GM10266 (cell line): ENCODE data around the gene COPS9.

ENCODE experiments used
- DNase-seq: peaks from one replicate; pipeline ENCODE4 v3.0.0; 2012; ENCODE audit errors: extremely low spot score
- TF ChIP-seq, protein P1 (sequence below): IDR thresholded peaks from 2 replicates; pipeline ENCODE4 v1.5.1; 2012; ENCODE audit warnings: mild to moderate bottlenecking, low read depth; ENCODE audit not compliant: control insufficient read depth, insufficient read depth; ENCODE audit errors: missing control alignments

Gene COPS9

DNA sequence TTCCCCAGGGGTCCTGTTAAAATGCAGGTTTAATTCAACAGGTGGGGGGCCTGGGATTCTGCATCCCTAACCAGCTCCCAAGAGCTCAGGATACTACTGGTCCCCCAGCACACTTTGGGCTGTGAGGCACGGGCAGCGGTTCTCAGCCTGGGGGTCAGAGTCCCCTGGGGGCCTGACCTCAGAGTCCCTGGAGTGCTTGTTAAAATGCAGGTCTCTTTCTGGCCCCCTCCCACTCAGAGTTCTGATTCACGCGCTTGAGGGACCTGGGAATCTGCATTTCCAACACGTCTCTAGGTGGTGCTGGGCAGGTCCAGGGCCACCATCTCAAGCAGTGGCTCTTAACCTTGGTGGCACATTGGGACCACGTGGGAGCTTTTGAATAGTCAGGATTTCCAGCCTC is 7.2 kb upstream of the COPS9 start:
- TF ChIP-seq, protein P1, sequence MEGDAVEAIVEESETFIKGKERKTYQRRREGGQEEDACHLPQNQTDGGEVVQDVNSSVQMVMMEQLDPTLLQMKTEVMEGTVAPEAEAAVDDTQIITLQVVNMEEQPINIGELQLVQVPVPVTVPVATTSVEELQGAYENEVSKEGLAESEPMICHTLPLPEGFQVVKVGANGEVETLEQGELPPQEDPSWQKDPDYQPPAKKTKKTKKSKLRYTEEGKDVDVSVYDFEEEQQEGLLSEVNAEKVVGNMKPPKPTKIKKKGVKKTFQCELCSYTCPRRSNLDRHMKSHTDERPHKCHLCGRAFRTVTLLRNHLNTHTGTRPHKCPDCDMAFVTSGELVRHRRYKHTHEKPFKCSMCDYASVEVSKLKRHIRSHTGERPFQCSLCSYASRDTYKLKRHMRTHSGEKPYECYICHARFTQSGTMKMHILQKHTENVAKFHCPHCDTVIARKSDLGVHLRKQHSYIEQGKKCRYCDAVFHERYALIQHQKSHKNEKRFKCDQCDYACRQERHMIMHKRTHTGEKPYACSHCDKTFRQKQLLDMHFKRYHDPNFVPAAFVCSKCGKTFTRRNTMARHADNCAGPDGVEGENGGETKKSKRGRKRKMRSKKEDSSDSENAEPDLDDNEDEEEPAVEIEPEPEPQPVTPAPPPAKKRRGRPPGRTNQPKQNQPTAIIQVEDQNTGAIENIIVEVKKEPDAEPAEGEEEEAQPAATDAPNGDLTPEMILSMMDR = no peak
- DNase-seq = no peak

DNA sequence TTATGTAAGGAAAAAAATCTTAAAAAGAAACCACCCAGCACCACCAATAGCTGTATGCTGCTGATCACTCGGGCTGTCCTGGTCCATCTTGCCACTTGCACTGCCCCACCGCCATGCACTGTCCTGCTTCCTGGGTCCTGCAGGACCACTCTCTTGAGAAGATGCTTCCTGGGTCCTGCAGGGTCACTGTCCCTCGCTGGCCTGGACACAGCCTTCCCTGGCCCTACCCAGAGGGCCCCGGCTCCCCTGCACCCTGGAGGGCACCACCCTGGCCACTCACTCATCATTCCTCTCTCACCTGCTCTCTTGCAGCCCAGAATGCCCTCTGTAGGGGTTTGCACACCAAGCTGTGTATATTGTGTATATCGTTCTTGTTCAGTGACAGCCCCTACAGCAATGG is 6.8 kb upstream of the COPS9 start:
- no peak for DNase-seq
- TF ChIP-seq, protein P1 = no peak

DNA sequence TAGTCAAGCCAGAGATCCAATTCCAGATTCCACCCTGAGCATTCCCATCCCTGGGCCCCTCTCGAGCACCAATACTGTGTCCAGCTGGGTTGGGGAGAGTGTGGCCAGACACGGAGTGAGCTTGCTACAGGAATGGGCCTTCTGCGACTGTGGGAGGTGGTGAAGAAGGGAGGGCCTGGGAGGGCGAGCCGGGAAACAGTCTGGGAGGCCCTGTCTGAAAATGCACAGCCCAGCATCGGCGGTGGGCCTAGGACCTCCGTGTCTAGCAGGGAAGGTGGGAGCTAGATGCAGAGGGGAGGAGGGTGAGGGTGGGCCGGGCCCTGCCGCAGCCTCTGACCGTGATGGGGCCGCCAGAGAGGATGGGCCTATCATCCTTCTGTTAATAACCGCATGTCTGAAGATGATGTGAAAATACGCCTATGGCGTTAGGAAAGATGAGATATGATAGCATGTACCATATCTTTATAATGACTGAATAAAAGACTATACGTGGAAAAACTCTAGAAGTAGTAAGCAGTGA is 6.2 kb upstream of the COPS9 start:
- DNase-seq = no peak
- TF ChIP-seq, protein P1 = no peak

DNA sequence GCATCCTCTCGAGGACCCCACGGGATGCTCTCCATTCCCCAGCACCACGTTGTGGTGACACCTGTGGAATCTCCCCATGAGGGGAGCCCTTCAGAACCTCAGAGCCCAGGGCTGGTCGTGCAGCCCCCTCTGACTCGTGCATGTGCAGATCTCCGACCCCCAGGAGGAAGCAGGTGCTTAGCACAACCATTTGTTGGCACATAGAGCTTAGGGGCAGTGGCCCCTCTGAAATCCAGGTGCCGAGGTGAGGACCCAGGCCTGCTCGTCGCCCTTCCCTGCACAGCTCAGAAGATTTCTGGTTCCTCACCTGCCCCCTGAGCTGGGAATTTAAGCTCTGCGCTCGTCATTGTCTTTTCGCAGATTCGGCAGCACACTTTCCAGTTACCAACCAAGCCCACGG is 5.6 kb upstream of the COPS9 start:
- DNase-seq = no peak
- TF ChIP-seq, protein P1 = no peak

DNA sequence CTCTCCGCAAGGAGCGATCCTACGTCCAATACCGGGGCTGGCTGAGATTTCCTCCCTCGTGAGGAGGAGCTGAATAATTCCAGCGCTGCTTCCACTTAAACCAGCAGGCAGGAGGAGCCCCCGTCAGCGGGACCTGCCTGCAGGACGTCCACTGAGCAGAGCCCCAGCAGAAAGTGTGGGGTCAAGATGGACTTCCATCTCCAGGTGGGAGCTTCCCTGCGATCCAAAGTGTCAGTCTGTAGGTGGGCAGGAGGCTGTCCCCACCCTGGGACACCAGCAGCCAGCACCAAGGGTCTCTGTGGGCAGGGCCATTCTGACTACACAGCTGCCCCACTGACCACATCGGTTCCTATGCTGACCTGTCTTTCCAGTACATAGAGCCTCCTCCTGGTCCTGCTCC is 4.8 kb upstream of the COPS9 start:
- no peak for DNase-seq
- TF ChIP-seq, protein P1 = no peak

DNA sequence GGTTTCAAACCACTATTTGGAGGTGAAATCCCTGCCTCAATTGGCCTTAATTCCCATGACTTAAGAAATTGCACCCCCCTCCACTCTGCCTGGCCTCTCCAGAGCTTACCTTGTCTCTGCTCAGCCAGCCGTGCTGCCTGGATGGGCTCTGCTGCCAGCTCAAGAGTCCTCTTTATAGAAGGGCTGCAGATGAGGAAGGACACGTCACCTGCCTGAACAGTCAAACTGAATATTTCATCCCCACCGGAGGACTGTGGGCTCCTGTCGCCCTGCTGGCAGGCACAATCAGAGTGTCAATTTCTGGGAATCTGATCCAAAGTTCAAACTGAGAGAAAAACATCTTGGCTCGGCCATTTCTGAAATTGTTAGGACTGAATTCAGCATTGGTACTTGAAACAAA is 4.4 kb upstream of the COPS9 start, which contains the start of gene OTOS:
Gene OTOS, minus strand, starts transcription at position 148 of the 400 bp plus-strand sequence. CDS start 332 bp downstream, outside the sequence.
- no peak for DNase-seq
- TF ChIP-seq, protein P1 = no peak

DNA sequence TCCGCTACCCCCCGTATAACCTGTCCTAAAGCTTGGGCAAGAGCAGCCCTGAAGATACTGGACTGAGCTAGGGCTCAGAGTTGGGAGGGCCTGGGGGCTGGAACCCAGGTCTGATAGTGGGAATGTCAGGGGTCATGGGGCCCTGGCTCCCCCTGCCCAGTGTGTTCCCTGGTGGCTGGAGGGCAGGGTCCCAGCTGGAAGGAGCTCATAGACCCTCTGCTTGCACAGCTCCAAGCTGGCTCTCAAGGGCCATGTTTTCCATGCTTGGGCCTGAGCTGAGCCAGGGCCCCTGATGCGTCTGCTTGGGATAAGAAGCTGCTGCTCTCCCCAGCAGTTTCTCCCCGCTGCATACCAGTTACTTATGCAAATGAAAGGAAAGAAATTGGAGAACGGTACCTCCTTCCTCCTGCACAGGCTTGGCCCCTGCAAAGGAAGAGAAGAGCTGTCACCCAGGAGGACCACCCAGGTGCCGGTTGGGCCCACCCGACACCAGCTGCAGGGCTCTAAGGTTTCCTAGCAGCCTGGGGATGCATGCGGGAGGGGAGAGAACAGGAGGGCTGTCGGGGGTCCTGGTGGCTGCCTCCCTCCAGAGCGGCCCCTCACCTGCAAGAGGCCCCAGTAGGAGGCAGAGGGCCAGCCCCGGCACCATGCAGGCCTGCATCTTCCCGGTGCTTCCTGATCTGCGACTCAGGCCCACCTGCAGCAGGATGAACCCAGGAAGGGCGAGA is 3.7 kb upstream of the COPS9 start:
- no peak for DNase-seq
- TF ChIP-seq, protein P1 = no peak
